Esophagus muscularis mucosa (tissue), 3 donors: ENCODE measurements around the gene CDC42BPA.

Experiments
- CTCF ChIP-seq, 3 experiments: fragments of 200-600 bp in 2 of 3; fragments of 450-650 bp in 1 of 3; sonication (generic) in 2 of 3; IDR thresholded peaks; one replicate each; pipeline ENCODE4 v1.5.1; 2017 to 2019; ENCODE audit warnings: antibody characterized with exemption in 3 of 3, mild to moderate bottlenecking in 2 of 3, moderate library complexity in 1 of 3
- POLR2A ChIP-seq: fragments of 450-650 bp; IDR thresholded peaks from one replicate; pipeline ENCODE4 v1.6.1; 2017; ENCODE audit warnings: antibody characterized with exemption, moderate library complexity, mild to moderate bottlenecking, low read depth

GRCh38 chr1:226978432-226979114 is 339.7 kb downstream of the CDC42BPA start:
- no peak for TF ChIP-seq POLR2A
- TF ChIP-seq CTCF (IDR thresholded peaks at IDR 0.05): no peak
